Loucy (cell line): Measurements from ENCODE around the gene SMIM21.

ENCODE experiments used
- EZH2phosphoT487 ChIP-seq: fragments of 200-600 bp; IDR thresholded peaks from 2 replicates; pipeline ENCODE4 v1.6.1; 2018; ENCODE audit warnings: antibody characterized with exemption, mild to moderate bottlenecking, moderate library complexity, borderline replicate concordance
- TF ChIP-seq, protein P1 (sequence below): fragments of 200-600 bp; sonication (generic); conservative IDR thresholded peaks from 2 replicates; pipeline ENCODE4 v1.5.1; 2014; ENCODE audit warnings: mild to moderate bottlenecking, antibody characterized with exemption, low read length

DNA sequence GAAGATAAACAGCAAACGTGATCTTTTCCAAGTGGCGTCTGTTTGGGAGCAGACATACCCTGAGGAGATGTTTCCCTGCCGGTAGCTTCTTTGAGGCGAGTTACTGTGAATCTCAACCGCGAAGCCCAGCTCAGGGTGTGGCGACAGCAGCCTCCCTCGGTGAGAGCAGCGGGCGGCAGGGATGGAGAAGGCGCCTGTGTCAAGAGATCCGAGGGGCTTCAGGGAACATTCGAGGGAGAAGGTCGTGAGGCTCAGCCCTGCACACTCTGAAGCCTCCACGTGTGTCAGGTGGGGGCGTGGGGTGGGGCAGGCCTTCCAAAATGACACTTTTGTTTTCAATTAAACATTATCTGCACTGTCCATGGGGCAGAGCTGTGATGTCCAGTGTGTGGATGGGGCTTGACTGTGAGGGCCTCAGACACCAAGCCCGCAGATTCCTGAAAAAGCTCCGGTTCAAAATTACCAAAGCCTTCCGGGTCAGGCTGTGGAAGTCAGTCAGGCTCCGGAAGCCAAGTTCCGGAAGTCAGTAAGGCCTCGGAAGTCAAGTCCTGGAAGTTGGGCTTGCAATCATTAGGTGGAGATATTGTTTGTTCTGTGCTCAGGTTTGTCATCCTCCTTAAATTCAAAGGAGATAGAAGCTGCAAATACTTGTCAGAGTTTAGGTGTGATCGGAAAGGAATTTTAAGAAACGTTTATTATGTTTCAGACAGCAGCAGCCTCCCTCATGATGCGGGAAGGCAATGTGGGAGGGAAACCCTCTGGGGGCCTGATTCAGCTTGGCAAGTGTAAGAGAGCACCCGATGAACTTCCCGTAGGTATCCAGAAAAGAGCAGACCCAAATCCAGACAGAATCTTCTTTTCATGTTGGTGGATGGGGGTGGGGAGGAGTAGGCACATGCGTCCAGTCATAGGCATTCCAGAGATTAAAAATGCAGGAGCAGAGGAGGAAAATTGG, 20.7 kb downstream of the SMIM21 start:
- TF ChIP-seq, protein P1, sequence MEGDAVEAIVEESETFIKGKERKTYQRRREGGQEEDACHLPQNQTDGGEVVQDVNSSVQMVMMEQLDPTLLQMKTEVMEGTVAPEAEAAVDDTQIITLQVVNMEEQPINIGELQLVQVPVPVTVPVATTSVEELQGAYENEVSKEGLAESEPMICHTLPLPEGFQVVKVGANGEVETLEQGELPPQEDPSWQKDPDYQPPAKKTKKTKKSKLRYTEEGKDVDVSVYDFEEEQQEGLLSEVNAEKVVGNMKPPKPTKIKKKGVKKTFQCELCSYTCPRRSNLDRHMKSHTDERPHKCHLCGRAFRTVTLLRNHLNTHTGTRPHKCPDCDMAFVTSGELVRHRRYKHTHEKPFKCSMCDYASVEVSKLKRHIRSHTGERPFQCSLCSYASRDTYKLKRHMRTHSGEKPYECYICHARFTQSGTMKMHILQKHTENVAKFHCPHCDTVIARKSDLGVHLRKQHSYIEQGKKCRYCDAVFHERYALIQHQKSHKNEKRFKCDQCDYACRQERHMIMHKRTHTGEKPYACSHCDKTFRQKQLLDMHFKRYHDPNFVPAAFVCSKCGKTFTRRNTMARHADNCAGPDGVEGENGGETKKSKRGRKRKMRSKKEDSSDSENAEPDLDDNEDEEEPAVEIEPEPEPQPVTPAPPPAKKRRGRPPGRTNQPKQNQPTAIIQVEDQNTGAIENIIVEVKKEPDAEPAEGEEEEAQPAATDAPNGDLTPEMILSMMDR, result no peak
- TF ChIP-seq EZH2phosphoT487, result no peak
